ENCODE results near the gene MFAP4.

The MFAP4 gene

GRCh38 chr17:19376811-19377210, 10.2 kb downstream of the MFAP4 start:
- Histone ChIP-seq H3K27ac (ENCODE audit: low read depth, low read length) (peak overlapping the region; percentile 96), H3K4me3 (ENCODE audit: low read depth, low read length) (peak overlapping the region; percentile 88), H3K79me2 (ENCODE audit: control insufficient read depth, insufficient read depth, low read length, unreplicated experiment) (peaks cover 42% of the 10 kb centered on the region), H2AFZ (ENCODE audit: low read length, unreplicated experiment) (peak overlapping the region; percentile 77), H3K36me3 (ENCODE audit: insufficient read depth, low read length) (peaks cover 18% of the 10 kb centered on the region; the same call in 1 of the 2 replicates), H3K27me3 (ENCODE audit: insufficient read depth, low read length) (no peaks in the 10 kb centered on the region), H3K4me1 (ENCODE audit: control insufficient read depth, insufficient read depth, low read length, unreplicated experiment) (peaks cover 11% of the 10 kb centered on the region)

- Histone ChIP-seq H3K4me3 (ENCODE audit: low read depth, low read length) (no peak overlapping the region), H3K27me3 (ENCODE audit: insufficient read depth, low read length) (no peaks in the 10 kb centered on the region), H2AFZ (ENCODE audit: low read length, unreplicated experiment) (no peak overlapping the region), H3K4me1 (ENCODE audit: control insufficient read depth, insufficient read depth, low read length, unreplicated experiment) (peaks cover 11% of the 10 kb centered on the region), H3K79me2 (ENCODE audit: control insufficient read depth, insufficient read depth, low read length, unreplicated experiment) (peaks cover 31% of the 10 kb centered on the region), H3K36me3 (ENCODE audit: insufficient read depth, low read length) (peaks cover 14% of the 10 kb centered on the region; the same call in 1 of the 2 replicates), H3K27ac (ENCODE audit: low read depth, low read length) (no peak overlapping the region)
Measured at GRCh38 chr17:19375732-19376131, 11.3 kb downstream of the MFAP4 start.

- no peak overlapping the region for H3K27ac ChIP-seq (ENCODE audit: low read depth, low read length)
- H3K36me3 ChIP-seq (ENCODE audit: insufficient read depth, low read length) = no peaks in the 10 kb centered on the region
- H3K4me1 ChIP-seq (ENCODE audit: control insufficient read depth, insufficient read depth, low read length, unreplicated experiment) = no peaks in the 10 kb centered on the region
- no peak overlapping the region for H2AFZ ChIP-seq (ENCODE audit: low read length, unreplicated experiment)
- H3K4me3 ChIP-seq (ENCODE audit: low read depth, low read length) = no peak overlapping the region
- H3K79me2 ChIP-seq (ENCODE audit: control insufficient read depth, insufficient read depth, low read length, unreplicated experiment) = peaks cover 15% of the 10 kb centered on the region
- no peaks in the 10 kb centered on the region for H3K27me3 ChIP-seq (ENCODE audit: insufficient read depth, low read length)
Measured at GRCh38 chr17:19374136-19374535, 12.9 kb downstream of the MFAP4 start.

GRCh38 chr17:19372866-19373504, 14.0 kb downstream of the MFAP4 start:
- H3K36me3 ChIP-seq (ENCODE audit: insufficient read depth, low read length) = no peaks in the 10 kb centered on the region
- H3K4me3 ChIP-seq (ENCODE audit: low read depth, low read length) = no peak overlapping the region
- no peak overlapping the region for H3K27ac ChIP-seq (ENCODE audit: low read depth, low read length)
- no peaks in the 10 kb centered on the region for H3K27me3 ChIP-seq (ENCODE audit: insufficient read depth, low read length)
- H3K4me1 ChIP-seq (ENCODE audit: control insufficient read depth, insufficient read depth, low read length, unreplicated experiment) = no peaks in the 10 kb centered on the region
- peaks cover 9% of the 10 kb centered on the region for H3K79me2 ChIP-seq (ENCODE audit: control insufficient read depth, insufficient read depth, low read length, unreplicated experiment)
- H2AFZ ChIP-seq (ENCODE audit: low read length, unreplicated experiment) = no peak overlapping the region

- no peak overlapping the region for H3K4me3 ChIP-seq (ENCODE audit: low read depth, low read length)
- peaks cover 9% of the 10 kb centered on the region for H3K79me2 ChIP-seq (ENCODE audit: control insufficient read depth, insufficient read depth, low read length, unreplicated experiment)
- no peak overlapping the region for H3K27ac ChIP-seq (ENCODE audit: low read depth, low read length)
- no peaks in the 10 kb centered on the region for H3K4me1 ChIP-seq (ENCODE audit: control insufficient read depth, insufficient read depth, low read length, unreplicated experiment)
- H2AFZ ChIP-seq (ENCODE audit: low read length, unreplicated experiment) = no peak overlapping the region
- no peaks in the 10 kb centered on the region for H3K36me3 ChIP-seq (ENCODE audit: insufficient read depth, low read length)
- H3K27me3 ChIP-seq (ENCODE audit: insufficient read depth, low read length) = no peaks in the 10 kb centered on the region
Measured at GRCh38 chr17:19372439-19372838, 14.6 kb downstream of the MFAP4 start.

GRCh38 chr17:19372011-19372370, 15.0 kb downstream of the MFAP4 start:
- H3K36me3 ChIP-seq (ENCODE audit: insufficient read depth, low read length) = no peaks in the 10 kb centered on the region
- no peak overlapping the region for H2AFZ ChIP-seq (ENCODE audit: low read length, unreplicated experiment)
- peaks cover 9% of the 10 kb centered on the region for H3K79me2 ChIP-seq (ENCODE audit: control insufficient read depth, insufficient read depth, low read length, unreplicated experiment)
- no peak overlapping the region for H3K27ac ChIP-seq (ENCODE audit: low read depth, low read length)
- no peaks in the 10 kb centered on the region for H3K4me1 ChIP-seq (ENCODE audit: control insufficient read depth, insufficient read depth, low read length, unreplicated experiment)
- no peaks in the 10 kb centered on the region for H3K27me3 ChIP-seq (ENCODE audit: insufficient read depth, low read length)
- H3K4me3 ChIP-seq (ENCODE audit: low read depth, low read length) = no peak overlapping the region

- Histone ChIP-seq H3K4me1 (ENCODE audit: control insufficient read depth, insufficient read depth, low read length, unreplicated experiment) (no peaks in the 10 kb centered on the region), H3K27ac (ENCODE audit: low read depth, low read length) (no peak overlapping the region), H3K27me3 (ENCODE audit: insufficient read depth, low read length) (no peaks in the 10 kb centered on the region), H2AFZ (ENCODE audit: low read length, unreplicated experiment) (no peak overlapping the region), H3K36me3 (ENCODE audit: insufficient read depth, low read length) (no peaks in the 10 kb centered on the region), H3K79me2 (ENCODE audit: control insufficient read depth, insufficient read depth, low read length, unreplicated experiment) (peaks cover 9% of the 10 kb centered on the region), H3K4me3 (ENCODE audit: low read depth, low read length) (no peak overlapping the region)
Measured at GRCh38 chr17:19371259-19372010, 15.6 kb downstream of the MFAP4 start.

- H3K4me1 ChIP-seq (ENCODE audit: control insufficient read depth, insufficient read depth, low read length, unreplicated experiment) = no peaks in the 10 kb centered on the region
- H3K27me3 ChIP-seq (ENCODE audit: insufficient read depth, low read length) = no peaks in the 10 kb centered on the region
- H3K27ac ChIP-seq (ENCODE audit: low read depth, low read length) = no peak overlapping the region
- peaks cover under 1% of the 10 kb centered on the region for H3K79me2 ChIP-seq (ENCODE audit: control insufficient read depth, insufficient read depth, low read length, unreplicated experiment)
- H3K36me3 ChIP-seq (ENCODE audit: insufficient read depth, low read length) = no peaks in the 10 kb centered on the region
- no peak overlapping the region for H2AFZ ChIP-seq (ENCODE audit: low read length, unreplicated experiment)
- no peak overlapping the region for H3K4me3 ChIP-seq (ENCODE audit: low read depth, low read length)
Measured at GRCh38 chr17:19370493-19370960, 16.5 kb downstream of the MFAP4 start.

GRCh38 chr17:19369846-19370492, 17.0 kb downstream of the MFAP4 start:
- Histone ChIP-seq H2AFZ (ENCODE audit: low read length, unreplicated experiment) (no peak overlapping the region), H3K27ac (ENCODE audit: low read depth, low read length) (no peak overlapping the region), H3K27me3 (ENCODE audit: insufficient read depth, low read length) (no peaks in the 10 kb centered on the region), H3K4me3 (ENCODE audit: low read depth, low read length) (no peak overlapping the region), H3K4me1 (ENCODE audit: control insufficient read depth, insufficient read depth, low read length, unreplicated experiment) (peaks cover 2% of the 10 kb centered on the region), H3K36me3 (ENCODE audit: insufficient read depth, low read length) (no peaks in the 10 kb centered on the region), H3K79me2 (ENCODE audit: control insufficient read depth, insufficient read depth, low read length, unreplicated experiment) (no peaks in the 10 kb centered on the region)

GRCh38 chr17:19369107-19369778, 17.7 kb downstream of the MFAP4 start:
- no peaks in the 10 kb centered on the region for H3K79me2 ChIP-seq (ENCODE audit: control insufficient read depth, insufficient read depth, low read length, unreplicated experiment)
- H3K4me1 ChIP-seq (ENCODE audit: control insufficient read depth, insufficient read depth, low read length, unreplicated experiment) = peaks cover 9% of the 10 kb centered on the region
- H2AFZ ChIP-seq (ENCODE audit: low read length, unreplicated experiment) = no peak overlapping the region
- H3K36me3 ChIP-seq (ENCODE audit: insufficient read depth, low read length) = no peaks in the 10 kb centered on the region
- H3K4me3 ChIP-seq (ENCODE audit: low read depth, low read length) = no peak overlapping the region
- H3K27ac ChIP-seq (ENCODE audit: low read depth, low read length) = no peak overlapping the region
- no peaks in the 10 kb centered on the region for H3K27me3 ChIP-seq (ENCODE audit: insufficient read depth, low read length)

Measured in ACC112 (cell line).